H1 (cell line): ENCODE results near the gene ADAMTS16. TPM values are rescaled to one million over a fixed set of nuclear protein-coding genes. Genes with fewer than 3 reads are reported as not detected.

Experiments
- CTCF ChIA-PET: fragments of 300-600 bp; sonication (Branson Sonifier 250); formaldehyde crosslinking; loops from one replicate; lab custom pipeline; 2021; ENCODE audit not compliant: partially characterized antibody; lab: Charles Lee
- POLR2A ChIA-PET: fragments of 300-600 bp; sonication (Branson Sonifier 250); formaldehyde crosslinking; loops from one replicate; lab custom pipeline; 2021; ENCODE audit warnings: inconsistent platforms; ENCODE audit not compliant: partially characterized antibody; lab: Charles Lee
- DNase-seq, 2 experiments: peaks; one replicate each; pipeline versions ENCODE4 v3.0.0 to v3.0.0-alpha.2; 2010 to 2022; ENCODE audit warnings: low spot score in 2 of 2, low read depth in 1 of 2, mixed read lengths in 1 of 2
- FAIRE-seq: peaks from 2 replicates; lab custom pipeline; 2011; peaks lifted over from hg19 to GRCh38; lab: Jason Lieb, UNC
- H2AFZ ChIP-seq: 2 replicates; pipeline ENCODE4 v1.8.1; 2012; ENCODE audit warnings: low read length, inconsistent platforms
- H2AK5ac ChIP-seq: 2 replicates; pipeline ENCODE4 v1.6.1; 2013; ENCODE audit warnings: low read depth, low read length
- H2BK120ac ChIP-seq: replicated peaks from 2 replicates; pipeline ENCODE3; 2013; ENCODE audit warnings: low read depth, low read length, inconsistent platforms
- H2BK12ac ChIP-seq: 2 replicates; pipeline ENCODE4 v1.6.1; 2013; ENCODE audit warnings: low read depth, low read length
- H2BK15ac ChIP-seq: 2 replicates; pipeline ENCODE4 v1.6.1; 2013; ENCODE audit warnings: low read length
- H2BK20ac ChIP-seq: 2 replicates; pipeline ENCODE4 v1.6.1; 2013; ENCODE audit warnings: low read length
- H2BK5ac ChIP-seq: 2 replicates; pipeline ENCODE4 v1.6.1; 2013; ENCODE audit warnings: low read depth, low read length
- H3K14ac ChIP-seq: 2 replicates; pipeline ENCODE4 v1.6.1; 2013; ENCODE audit warnings: inconsistent platforms; ENCODE audit not compliant: insufficient read length
- H3K18ac ChIP-seq: 2 replicates; pipeline ENCODE4 v1.6.1; 2013; ENCODE audit warnings: low read length; ENCODE audit errors: extremely low read depth
- H3K23ac ChIP-seq: 2 replicates; pipeline ENCODE4 v1.6.1; 2013; ENCODE audit warnings: inconsistent platforms; ENCODE audit not compliant: insufficient read length
- H3K23me2 ChIP-seq: 2 replicates; pipeline ENCODE4 v1.6.1; 2013; ENCODE audit warnings: low read depth, low read length
- H3K27ac ChIP-seq: 2 replicates; pipeline ENCODE4 v1.6.1; 2011; ENCODE audit warnings: low read depth, low read length, inconsistent platforms
- H3K27me3 ChIP-seq, 4 experiments: replicated peaks in 1 of 4; 1 replicate in 1 of 4; 2 replicates in 3 of 4; pipeline versions ENCODE4 v1.6.1 to v1.8.1; 2011 to 2013; ENCODE audit warnings: low read length in 3 of 4, mild to moderate bottlenecking in 3 of 4, inconsistent platforms in 2 of 4, mixed read lengths in 2 of 4, moderate library complexity in 1 of 4; ENCODE audit not compliant: control insufficient read depth in 3 of 4, insufficient read depth in 3 of 4; ENCODE audit errors: extremely low read depth in 1 of 4
- H3K36me3 ChIP-seq, 4 experiments: 2 replicates each; pipeline versions ENCODE4 v1.6.1 to v1.8.1; 2011 to 2013; ENCODE audit warnings: mild to moderate bottlenecking in 4 of 4, low read length in 3 of 4, moderate library complexity in 2 of 4, control low read depth in 1 of 4, inconsistent platforms in 1 of 4; ENCODE audit not compliant: insufficient read depth in 4 of 4, control insufficient read depth in 2 of 4
- H3K4ac ChIP-seq: replicated peaks from 2 replicates; pipeline ENCODE3; 2013; ENCODE audit warnings: low read length, low read depth, mixed read lengths, inconsistent platforms; ENCODE audit not compliant: insufficient read length
- H3K4me1 ChIP-seq, 4 experiments: replicated peaks in 1 of 4; 1 replicate in 1 of 4; 2 replicates in 3 of 4; pipeline versions ENCODE4 v1.6.1 to v1.8.1; 2011 to 2013; ENCODE audit warnings: low read length in 3 of 4, inconsistent platforms in 2 of 4, mixed read lengths in 1 of 4; ENCODE audit not compliant: insufficient read depth in 4 of 4, control insufficient read depth in 3 of 4
- H3K4me2 ChIP-seq, 2 experiments: 2 replicates each; pipeline versions ENCODE4 v1.6.1 to v1.8.1; 2011 to 2013; ENCODE audit warnings: low read depth in 2 of 2, low read length in 2 of 2, control low read depth in 1 of 2, inconsistent platforms in 1 of 2, mild to moderate bottlenecking in 1 of 2; ENCODE audit not compliant: insufficient read depth in 1 of 2
- H3K4me3 ChIP-seq, 4 experiments: fragments of 200-600, 300-600 bp in 1 of 4; sonication (generic), shearing (Covaris generic), sonication (Bioruptor Twin) in 1 of 4; 2 replicates each; pipeline versions ENCODE4 v1.5.1 to v1.8.1; 2011 to 2016; ENCODE audit warnings: low read length in 4 of 4, low read depth in 3 of 4, control low read depth in 2 of 4, inconsistent platforms in 2 of 4, mild to moderate bottlenecking in 2 of 4, mixed read lengths in 1 of 4, moderate library complexity in 1 of 4; ENCODE audit not compliant: insufficient read depth in 2 of 4; ENCODE audit errors: extremely low read depth in 1 of 4
- H3K56ac ChIP-seq: replicated peaks from 2 replicates; pipeline ENCODE3; 2013; ENCODE audit warnings: low read depth, mild to moderate bottlenecking, mixed read lengths, low read length, inconsistent platforms; ENCODE audit not compliant: insufficient read length
- H3K79me1 ChIP-seq: 2 replicates; pipeline ENCODE4 v1.6.1; 2013; ENCODE audit warnings: low read depth, low read length, control low read depth
- H3K79me2 ChIP-seq, 2 experiments: 2 replicates each; pipeline versions ENCODE4 v1.6.1 to v1.8.1; 2012 to 2013; ENCODE audit warnings: low read length in 2 of 2, mild to moderate bottlenecking in 2 of 2, inconsistent platforms in 1 of 2; ENCODE audit not compliant: insufficient read depth in 2 of 2, control insufficient read depth in 1 of 2
- H3K9ac ChIP-seq, 4 experiments: replicated peaks in 1 of 4; 1 replicate in 1 of 4; 2 replicates in 3 of 4; pipeline versions ENCODE4 v1.6.1 to v1.8.1; 2011 to 2013; ENCODE audit warnings: low read depth in 3 of 4, low read length in 3 of 4, control low read depth in 2 of 4, mild to moderate bottlenecking in 2 of 4, moderate library complexity in 2 of 4, inconsistent platforms in 1 of 4; ENCODE audit errors: extremely low read depth in 1 of 4
- H3K9me3 ChIP-seq, 2 experiments: 2 replicates each; pipeline versions ENCODE4 v1.6.1 to v1.8.1; 2012 to 2013; ENCODE audit warnings: mild to moderate bottlenecking in 2 of 2, moderate library complexity in 2 of 2, control low read depth in 1 of 2, inconsistent platforms in 1 of 2, low read depth in 1 of 2, low read length in 1 of 2, mixed read lengths in 1 of 2; ENCODE audit not compliant: insufficient read depth in 2 of 2
- H4K20me1 ChIP-seq, 2 experiments: replicated peaks in 1 of 2; 2 replicates each; pipeline versions ENCODE3 to v1.8.1; 2011 to 2013; ENCODE audit warnings: inconsistent platforms in 2 of 2, low read length in 2 of 2, mild to moderate bottlenecking in 1 of 2; ENCODE audit not compliant: insufficient read depth in 2 of 2, control insufficient read depth in 1 of 2
- H4K5ac ChIP-seq: 2 replicates; pipeline ENCODE4 v1.6.1; 2013; ENCODE audit warnings: low read length, low read depth, mixed read lengths, inconsistent platforms; ENCODE audit not compliant: insufficient read length
- H4K8ac ChIP-seq: 2 replicates; pipeline ENCODE4 v1.8.0; 2013; ENCODE audit warnings: mild to moderate bottlenecking, moderate library complexity, low read length, inconsistent platforms; ENCODE audit not compliant: insufficient read depth; ENCODE audit errors: extremely low read depth
- H4K91ac ChIP-seq: replicated peaks from 2 replicates; pipeline ENCODE3; 2013; ENCODE audit warnings: low read length, mixed read lengths, inconsistent platforms; ENCODE audit not compliant: insufficient read length
- ATF2 ChIP-seq: IDR thresholded peaks from 2 replicates; pipeline ENCODE4 v1.6.1; 2012; ENCODE audit warnings: low read length, inconsistent platforms
- BRCA1 ChIP-seq: IDR thresholded peaks from 2 replicates; pipeline ENCODE4 v1.6.1; 2012; ENCODE audit warnings: low read depth, low read length, improper control_type of control experiment
- FOSL1 ChIP-seq: IDR thresholded peaks from 2 replicates; pipeline ENCODE4 v1.6.1; 2011; ENCODE audit warnings: mild to moderate bottlenecking, low read depth, low read length, moderate library complexity; ENCODE audit not compliant: insufficient read depth
- HDAC2 ChIP-seq, 2 experiments: fragments of 300-600 bp in 1 of 2; sonication (generic) in 1 of 2; IDR thresholded peaks; 2 replicates each; pipeline ENCODE4 v1.6.1; 2011 to 2012; ENCODE audit warnings: low read depth in 2 of 2, low read length in 2 of 2, mild to moderate bottlenecking in 2 of 2, moderate library complexity in 2 of 2, borderline replicate concordance in 1 of 2, inconsistent platforms in 1 of 2
- WGBS, 2 experiments: shearing (Covaris generic) in 1 of 2; methylation state at CpG; one replicate each; pipeline versions ENCODE4 v1.1.6 to v1.1.7; 2013 to 2015; ENCODE audit warnings: low lambda C conversion rate in 2 of 2, mixed read lengths in 2 of 2, inconsistent platforms in 1 of 2, low coverage in 1 of 2, missing lambda C conversion rate in 1 of 2; ENCODE audit not compliant: insufficient replicate concordance in 2 of 2, insufficient coverage in 1 of 2, insufficient read length in 1 of 2; ENCODE audit errors: extremely low coverage in 1 of 2, missing lambda C conversion rate in 1 of 2; 5-methylcytosine and 5-hydroxymethylcytosine counted together
- polyA plus RNA-seq, 7 experiments: library from polyadenylated mRNA; depleted of rRNA in 3 of 7; stranded (reverse) in 5 of 7; unstranded in 2 of 7; fragments of >200 nt in 5 of 7; fragments of 200-250 nt in 2 of 7; gene quantifications; 1 replicate in 5 of 7; 2 replicates in 1 of 7; 4 replicates in 1 of 7; pipeline versions ENCODE4 v1.2.1 to v1.2.3, GENCODE V29; 2011 to 2013; ENCODE audit warnings: missing spikeins in 2 of 7, mixed read lengths in 2 of 7
- total RNA-seq: library from RNA; stranded (reverse); fragmentation: NEBNext Ultra II Directional; extraction: Animal tissue kit (Norgen Biotek cat#: 25700); gene quantifications from 2 replicates; pipeline ENCODE4 v1.2.1, GENCODE V29; 2021

ADAMTS16 gene
- total and polyA plus RNA-seq, 2 of the 8 experiments (the other 6 are each of a cell fraction or from before 2014, with no cell fraction given), result 3.7 to 16.0 TPM

GRCh38 chr5:5285906-5286305 lies 145.8 kb downstream of the ADAMTS16 start:
- Histone ChIP-seq H3K23me2 (no peaks in the 10 kb centered on the region), H3K9me3 (0 out of 4 replicates have a peak, but pooled peaks cover 0 to 5% of the 10 kb centered on the region in 2 experiments), H3K36me3 (peaks cover 0 to 3% (median 0%) of the 10 kb centered on the region in 4 experiments; a peak in 1 of 8 replicates), H3K4me3 (no peak overlapping the region), H2BK12ac (no peak overlapping the region), H3K9ac (no peak overlapping the region), H2AFZ (no peak overlapping the region), H3K27ac (no peak overlapping the region), H3K23ac (no peak overlapping the region), H2BK20ac (no peak overlapping the region), H4K20me1 (no peaks in the 10 kb centered on the region), H2BK5ac (no peak overlapping the region), H3K27me3 (no peaks in the 10 kb centered on the region), H4K8ac (no peak overlapping the region), H3K4me1 (peaks cover 0 to 2% (median 0%) of the 10 kb centered on the region in 4 experiments; a peak in 1 of 7 replicates), H2BK120ac (no peak overlapping the region), H3K18ac (no peak overlapping the region), H3K79me1 (no peaks in the 10 kb centered on the region), H3K4me2 (no peak overlapping the region), H3K56ac (no peak overlapping the region), H3K4ac (no peak overlapping the region), H2BK15ac (no peak overlapping the region), H2AK5ac (no peak overlapping the region), H3K14ac (no peak overlapping the region), H3K79me2 (no peaks in the 10 kb centered on the region), H4K91ac (no peak overlapping the region), H4K5ac (no peak overlapping the region)
- ChIA-PET CTCF (interaction anchor here (0.6 kb wide), 1 partner anchor 134 kb away, joined by 3 read pairs; no protein-coding TSS in a partner anchor), POLR2A (interaction anchor here (1.0 kb wide), 1 partner anchor 146 kb away, joined by 3 read pairs; the partner anchor contains the start of gene ADAMTS16)
- no peak for DNase-seq
- 92% methylated on average over 3 of the region's 3 CpGs; no CpG with 5 or more reads in 1 of the 2 experiments for WGBS, 2 experiments
- TF ChIP-seq ATF2 (no peak), BRCA1 (no peak), FOSL1 (no peak), HDAC2 (IDR thresholded peaks at IDR 0.05; ENCODE audit: borderline replicate concordance in 1 of 2, low read depth in 2 of 2, low read length in 2 of 2) (no peak)
- FAIRE-seq, result no peak
